Ishikawa (cell line): ENCODE data around the gene BMP7.

ENCODE experiments used
- CEBPB ChIP-seq: IDR thresholded peaks from 2 replicates; pipeline ENCODE4 v1.6.1; 2012
- CREB1 ChIP-seq: IDR thresholded peaks from 2 replicates; pipeline ENCODE4 v1.6.1; 2012; ENCODE audit warnings: low read depth
- EGR1 ChIP-seq: IDR thresholded peaks from 2 replicates; pipeline ENCODE4 v1.6.1; 2012
- EP300 ChIP-seq: IDR thresholded peaks from 2 replicates; pipeline ENCODE4 v1.6.1; 2012; ENCODE audit warnings: borderline replicate concordance
- FOXM1 ChIP-seq: IDR thresholded peaks from 2 replicates; pipeline ENCODE4 v1.6.1; 2012; ENCODE audit warnings: low read depth, borderline replicate concordance
- MAX ChIP-seq: IDR thresholded peaks from 2 replicates; pipeline ENCODE4 v1.6.1; 2012
- NFIC ChIP-seq: IDR thresholded peaks from 2 replicates; pipeline ENCODE4 v1.6.1; 2012
- RAD21 ChIP-seq: IDR thresholded peaks from 2 replicates; pipeline ENCODE4 v1.6.1; 2012; ENCODE audit warnings: low read depth
- REST ChIP-seq: IDR thresholded peaks from 2 replicates; pipeline ENCODE4 v1.6.1; 2012; ENCODE audit warnings: low read depth, mild to moderate bottlenecking
- TAF1 ChIP-seq: IDR thresholded peaks from 2 replicates; pipeline ENCODE4 v1.6.1; 2012; ENCODE audit warnings: low read depth, mild to moderate bottlenecking
- TCF12 ChIP-seq: IDR thresholded peaks from 2 replicates; pipeline ENCODE4 v1.6.1; 2012; ENCODE audit warnings: low read depth
- TEAD4 ChIP-seq: IDR thresholded peaks from 2 replicates; pipeline ENCODE4 v1.6.1; 2012
- USF1 ChIP-seq: IDR thresholded peaks from 2 replicates; pipeline ENCODE4 v1.6.1; 2012
- YY1 ChIP-seq: IDR thresholded peaks from 2 replicates; pipeline ENCODE4 v1.6.1; 2012; ENCODE audit warnings: low read depth
- ZBTB7A ChIP-seq: IDR thresholded peaks from 2 replicates; pipeline ENCODE4 v1.6.1; 2012; ENCODE audit warnings: low read depth

The BMP7 gene

GRCh38 chr20:57236813-57237584, 29.4 kb downstream of the BMP7 start:
- TF ChIP-seq EP300 = no peak
- TF ChIP-seq CREB1 = no peak
- TF ChIP-seq MAX = no peak
- TF ChIP-seq TEAD4 = no peak
- no peak for TF ChIP-seq YY1
- no peak for TF ChIP-seq USF1
- no peak for TF ChIP-seq ZBTB7A

- TF ChIP-seq MAX (no peak), USF1 (no peak), REST (no peak), TAF1 (no peak), EGR1 (no peak), CEBPB (no peak), TCF12 (no peak), TEAD4 (no peak), EP300 (no peak), RAD21 (no peak)
These were observed 31.7 kb downstream of the BMP7 start for GRCh38 chr20:57234556-57235251.

- TF ChIP-seq MAX (no peak), NFIC (no peak), REST (no peak), ZBTB7A (no peak), EGR1 (no peak), CEBPB (no peak), FOXM1 (no peak), TCF12 (no peak), YY1 (no peak), RAD21 (no peak)
These were observed 34.5 kb downstream of the BMP7 start for GRCh38 chr20:57231951-57232428.

- no peak for TF ChIP-seq TEAD4
- no peak for TF ChIP-seq USF1
- no peak for TF ChIP-seq FOXM1
- no peak for TF ChIP-seq YY1
- no peak for TF ChIP-seq EGR1
- no peak for TF ChIP-seq MAX
- no peak for TF ChIP-seq CEBPB
- no peak for TF ChIP-seq TAF1
- no peak for TF ChIP-seq REST
- no peak for TF ChIP-seq CREB1
- TF ChIP-seq RAD21 = no peak
- TF ChIP-seq TCF12 = no peak
- TF ChIP-seq NFIC = no peak
- no peak for TF ChIP-seq ZBTB7A
- no peak for TF ChIP-seq EP300
These were observed 35.3 kb downstream of the BMP7 start for GRCh38 chr20:57231161-57231560.
